HEK293T (cell line): ENCODE measurements around the gene LCE3B.

Source experiments
- ARNT ChIP-seq: fragments of 450-650 bp; IDR thresholded peaks from 2 replicates; pipeline ENCODE4 v1.6.1; 2017; ENCODE audit warnings: mild to moderate bottlenecking
- BHLHE40 ChIP-seq: fragments of 450-650 bp; IDR thresholded peaks from 2 replicates; pipeline ENCODE4 v1.6.1; 2016; ENCODE audit warnings: mild to moderate bottlenecking, moderate library complexity, borderline replicate concordance
- CTBP1 ChIP-seq: fragments of 450-650 bp; IDR thresholded peaks from 2 replicates; pipeline ENCODE4 v1.6.1; 2016; ENCODE audit warnings: borderline replicate concordance
- ELF4 ChIP-seq: fragments of 450-650 bp; IDR thresholded peaks from 2 replicates; pipeline ENCODE4 v1.6.1; 2017; ENCODE audit warnings: antibody characterized with exemption
- FOXA1 ChIP-seq: fragments of 450-650 bp; IDR thresholded peaks from 2 replicates; pipeline ENCODE4 v1.6.1; 2016; ENCODE audit warnings: mild to moderate bottlenecking
- FOXM1 ChIP-seq: fragments of 450-650 bp; IDR thresholded peaks from 2 replicates; pipeline ENCODE4 v1.6.1; 2017; ENCODE audit warnings: mild to moderate bottlenecking, borderline replicate concordance
- HDGF ChIP-seq: fragments of 450-650 bp; IDR thresholded peaks from 2 replicates; pipeline ENCODE4 v1.6.1; 2017; ENCODE audit warnings: antibody characterized with exemption, borderline replicate concordance
- L3MBTL2 ChIP-seq: fragments of 450-650 bp; conservative IDR thresholded peaks from 2 replicates; pipeline ENCODE4 v1.6.1; 2016; ENCODE audit warnings: mild to moderate bottlenecking
- NFRKB ChIP-seq: fragments of 450-650 bp; IDR thresholded peaks from 2 replicates; pipeline ENCODE4 v1.6.1; 2016; ENCODE audit warnings: mild to moderate bottlenecking, moderate library complexity
- SP1 ChIP-seq: fragments of 450-650 bp; IDR thresholded peaks from 2 replicates; pipeline ENCODE4 v1.6.1; 2017
- SUZ12 ChIP-seq: fragments of 450-650 bp; IDR thresholded peaks from 2 replicates; pipeline ENCODE4 v1.6.1; 2016; ENCODE audit warnings: mild to moderate bottlenecking
- TARDBP ChIP-seq: fragments of 450-650 bp; IDR thresholded peaks from 2 replicates; pipeline ENCODE4 v1.6.1; 2016
- ZNF384 ChIP-seq: fragments of 450-650 bp; IDR thresholded peaks from 2 replicates; pipeline ENCODE4 v1.6.1; 2016
- TF ChIP-seq, protein P1 (sequence below): fragments of 450-650 bp; IDR thresholded peaks from 2 replicates; pipeline ENCODE4 v1.6.1; 2016

DNA sequence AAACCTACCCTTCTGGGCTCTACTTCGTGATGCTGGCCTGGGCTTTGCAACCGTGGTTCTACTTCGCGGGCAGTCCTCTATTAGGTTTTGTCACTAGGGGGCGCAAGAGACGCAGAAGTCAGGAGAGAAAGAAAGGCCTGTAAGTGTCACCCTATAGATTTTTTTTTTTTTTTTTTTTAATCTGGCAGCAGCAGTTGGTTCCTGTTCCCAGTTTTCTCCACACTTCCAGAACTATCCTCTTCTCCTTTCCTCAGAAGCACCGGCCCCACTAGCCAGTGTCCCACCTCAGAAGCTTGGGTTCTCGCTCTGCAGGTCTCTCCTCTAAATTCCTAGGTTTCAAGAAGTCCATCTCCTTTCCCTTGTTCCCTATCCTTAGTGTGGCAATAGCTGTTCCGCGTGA is 40.5 kb downstream of the LCE3B start:
- TF ChIP-seq CTBP1 (no peak), ZNF384 (peak; percentile 92), SP1 (no peak), ELF4 (no peak), ARNT (no peak), FOXM1 (no peak), HDGF (no peak), BHLHE40 (no peak), NFRKB (no peak), FOXA1 (no peak), TARDBP (no peak), L3MBTL2 (no peak), SUZ12 (no peak)
- TF ChIP-seq, protein P1, sequence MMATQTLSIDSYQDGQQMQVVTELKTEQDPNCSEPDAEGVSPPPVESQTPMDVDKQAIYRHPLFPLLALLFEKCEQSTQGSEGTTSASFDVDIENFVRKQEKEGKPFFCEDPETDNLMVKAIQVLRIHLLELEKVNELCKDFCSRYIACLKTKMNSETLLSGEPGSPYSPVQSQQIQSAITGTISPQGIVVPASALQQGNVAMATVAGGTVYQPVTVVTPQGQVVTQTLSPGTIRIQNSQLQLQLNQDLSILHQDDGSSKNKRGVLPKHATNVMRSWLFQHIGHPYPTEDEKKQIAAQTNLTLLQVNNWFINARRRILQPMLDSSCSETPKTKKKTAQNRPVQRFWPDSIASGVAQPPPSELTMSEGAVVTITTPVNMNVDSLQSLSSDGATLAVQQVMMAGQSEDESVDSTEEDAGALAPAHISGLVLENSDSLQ = no peak
